SH-SY5Y (cell line): ENCODE results near the gene PPP2R2D.

ENCODE experiments used
- GATA2 ChIP-seq: IDR thresholded peaks from 2 replicates; pipeline ENCODE4 v1.6.1; 2011; ENCODE audit warnings: mild to moderate bottlenecking, low read depth, low read length
- GATA3 ChIP-seq: IDR thresholded peaks from 2 replicates; pipeline ENCODE4 v1.6.1; 2011; ENCODE audit warnings: low read depth, mild to moderate bottlenecking, low read length, moderate library complexity

PPP2R2D gene

GRCh38 chr10:131890276-131891195, 10.3 kb upstream of the PPP2R2D start:
- TF ChIP-seq GATA3 (no peak), GATA2 (no peak)

- no peak for TF ChIP-seq GATA3
- TF ChIP-seq GATA2 = no peak
Observed at GRCh38 chr10:131891196-131891928, 9.4 kb upstream of the PPP2R2D start.

DNA sequence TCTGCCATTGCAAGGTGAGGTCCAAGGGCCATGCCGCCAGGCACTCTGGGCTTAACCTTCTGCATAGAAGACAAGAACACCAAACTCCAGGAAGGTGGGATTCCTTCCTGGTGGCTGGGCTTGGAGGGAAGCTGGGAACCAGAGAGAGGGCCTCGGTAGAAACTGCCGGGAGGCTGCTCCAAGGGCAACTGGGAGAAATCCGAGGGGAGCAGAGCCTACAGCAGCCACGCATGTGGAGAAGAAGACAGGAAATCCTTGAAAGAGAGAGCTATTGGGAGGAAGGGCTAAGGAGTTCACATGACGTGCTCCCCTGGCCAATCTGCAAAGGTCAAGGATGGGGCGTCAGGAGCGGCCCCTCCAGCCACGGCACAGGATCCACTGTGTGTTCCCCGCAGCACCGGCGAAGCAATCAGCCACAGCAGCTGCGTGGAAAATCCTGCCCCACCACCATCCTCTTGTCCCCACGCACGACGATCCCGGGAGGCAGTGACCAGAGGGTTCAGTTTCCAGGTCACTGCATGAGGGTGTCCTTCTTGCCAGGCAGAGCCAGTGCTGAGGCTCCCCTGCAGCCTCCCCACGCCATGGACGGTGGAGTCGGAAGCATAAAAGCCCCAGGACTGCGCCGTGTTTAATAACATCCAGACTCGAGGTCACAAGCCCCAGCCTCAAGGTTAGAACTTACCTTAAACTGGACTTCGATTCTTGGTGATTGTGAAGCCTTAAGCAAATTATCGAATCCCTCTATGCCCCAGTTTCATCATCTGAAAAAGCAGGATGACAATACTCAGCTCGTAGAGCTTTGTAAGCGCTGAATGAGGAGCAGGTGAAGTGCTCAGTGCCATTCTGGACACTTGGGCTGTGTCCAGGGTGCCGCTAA, 8.6 kb upstream of the PPP2R2D start:
- TF ChIP-seq GATA3 = no peak

- TF ChIP-seq GATA2 (no peak), GATA3 (no peak)
Observed at GRCh38 chr10:131892806-131893675, 7.8 kb upstream of the PPP2R2D start.

DNA sequence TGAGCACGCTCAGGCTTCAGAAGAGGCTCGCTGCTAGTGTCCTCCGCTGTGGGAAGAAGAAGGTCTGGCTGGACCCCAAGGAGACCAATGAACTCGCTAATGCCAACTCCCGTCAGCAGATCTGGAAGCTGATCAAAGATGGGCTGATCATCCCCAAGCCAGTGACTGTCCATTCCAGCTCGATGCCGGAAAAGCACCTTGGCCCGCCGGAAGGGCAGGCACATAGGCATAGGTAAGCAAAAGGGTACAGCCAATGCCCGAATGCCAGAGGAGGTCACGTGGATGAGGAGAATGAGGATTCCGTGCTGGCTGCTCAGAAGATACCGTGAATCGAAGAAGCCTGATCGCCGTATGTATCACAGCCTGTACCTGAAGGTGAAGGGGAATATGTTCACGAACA, 5.7 kb upstream of the PPP2R2D start:
- no peak for TF ChIP-seq GATA3
- no peak for TF ChIP-seq GATA2

DNA sequence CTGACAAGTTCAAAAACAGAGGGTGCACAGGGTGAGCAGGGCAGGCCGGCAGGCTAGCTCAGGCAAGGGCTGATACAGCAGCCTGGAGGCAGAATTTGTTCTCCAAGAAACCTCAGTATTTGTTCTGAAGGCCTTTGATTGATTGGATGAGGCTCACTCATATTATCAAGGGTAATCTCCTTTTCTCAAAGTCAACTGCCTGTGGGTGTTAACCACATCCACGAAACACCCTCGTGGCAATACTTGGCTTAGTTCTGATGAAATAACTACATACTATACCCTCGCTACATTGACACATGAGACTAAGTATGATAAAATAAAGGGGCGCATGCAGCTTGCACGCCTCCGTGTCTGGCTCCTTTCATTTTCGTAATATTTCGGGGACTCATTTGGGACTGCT, 4.4 kb upstream of the PPP2R2D start:
- TF ChIP-seq GATA3 (no peak), GATA2 (no peak)

DNA sequence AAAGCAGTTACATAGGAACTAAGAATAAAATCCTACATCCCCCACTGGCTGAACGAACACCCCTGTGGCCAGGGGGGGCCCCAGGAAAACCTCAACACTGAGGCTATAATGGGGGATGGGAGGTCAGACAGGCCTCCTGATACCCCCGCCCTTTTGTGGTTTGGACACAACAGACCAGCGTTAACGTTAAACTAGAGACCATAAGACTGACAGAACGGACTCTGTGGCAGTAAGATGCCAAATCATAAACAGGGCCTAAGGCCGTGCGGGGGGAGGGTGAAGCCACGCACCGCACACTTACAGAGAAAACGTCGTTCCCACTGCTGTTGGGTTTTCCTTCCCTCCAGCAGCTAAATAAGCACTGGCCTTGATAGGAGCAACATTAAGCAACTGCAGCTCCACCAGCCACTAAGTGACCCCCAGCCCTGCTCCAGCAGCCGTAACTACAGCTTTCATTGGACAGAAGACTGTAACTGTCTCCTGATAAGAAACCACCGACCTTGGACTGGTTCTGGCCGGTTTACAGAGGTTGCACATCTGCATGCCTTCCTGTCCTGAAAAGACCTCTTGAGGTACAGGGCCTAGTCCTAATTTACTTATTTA, 3.4 kb upstream of the PPP2R2D start:
- TF ChIP-seq GATA3 (no peak), GATA2 (no peak)

DNA sequence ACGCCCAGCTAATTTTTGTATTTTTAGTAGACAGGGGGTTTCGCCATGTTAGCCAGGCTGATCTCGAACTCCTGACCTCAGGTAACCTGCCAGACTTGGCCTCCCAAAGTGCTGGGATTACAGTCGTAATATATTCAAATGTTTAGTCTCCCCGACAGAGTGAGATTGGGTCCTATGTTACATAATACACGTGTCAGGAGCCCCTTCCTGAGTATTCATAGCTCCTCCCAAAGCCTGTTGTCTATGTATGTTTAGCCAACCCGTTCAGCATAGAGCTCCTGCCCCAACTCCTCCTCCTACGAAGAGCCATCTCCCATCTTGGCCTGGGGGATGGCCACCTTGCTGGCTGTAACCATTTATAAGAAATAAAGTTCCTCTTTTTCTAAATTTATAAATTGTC, 2.7 kb upstream of the PPP2R2D start:
- no peak for TF ChIP-seq GATA2
- no peak for TF ChIP-seq GATA3

DNA sequence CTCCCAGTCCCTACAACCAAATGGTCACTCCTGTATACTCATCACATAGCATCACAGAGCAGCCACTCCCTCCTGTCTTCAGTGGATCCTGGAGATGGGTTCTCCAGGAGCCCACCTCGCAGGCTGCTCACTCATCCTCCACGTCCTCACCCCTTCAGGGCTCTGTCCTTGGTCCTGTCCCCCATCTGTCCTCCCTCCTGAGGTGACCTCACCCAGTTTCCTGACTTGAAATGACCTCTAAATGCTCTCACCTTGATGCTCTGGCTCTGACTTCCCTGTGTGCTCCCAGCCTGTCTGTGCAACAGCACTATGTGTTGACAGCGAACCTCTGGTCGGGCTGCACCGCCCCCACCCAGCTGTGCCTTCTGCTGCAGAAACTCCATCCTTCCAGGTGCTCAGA, 2.1 kb upstream of the PPP2R2D start:
- TF ChIP-seq GATA2 (no peak), GATA3 (no peak)

- no peak for TF ChIP-seq GATA2
- TF ChIP-seq GATA3 = no peak
Observed at GRCh38 chr10:131899116-131899690, 1.6 kb upstream of the PPP2R2D start.

- no peak for TF ChIP-seq GATA2
- no peak for TF ChIP-seq GATA3
Observed at GRCh38 chr10:131899695-131900349, 986 bp upstream of the PPP2R2D start.
